GM19455 (cell line): ENCODE measurements around the gene ETS2.
"Not testable (repeated sequence)": the region's sequence is repeated elsewhere in the genome, so short reads cannot be mapped to it uniquely, and the experiment has no call there.

Experiments used
- ATAC-seq: cut with Tn5 transposase; IDR thresholded peaks from one replicate; pipeline ENCODE4 v1.9.1; 2021; ENCODE audit not compliant: unreplicated experiment

ETS2 gene

GRCh38 chr21:38816400-38816977, 10.8 kb downstream of the ETS2 start:
- no peak for ATAC-seq

- no peak for ATAC-seq
These were observed 11.9 kb downstream of the ETS2 start for GRCh38 chr21:38817371-38818324.

- ATAC-seq = no peak
These were observed 12.6 kb downstream of the ETS2 start for GRCh38 chr21:38818325-38818723.

- no peak for ATAC-seq
These were observed 13.5 kb downstream of the ETS2 start for GRCh38 chr21:38819051-38819718.

GRCh38 chr21:38819719-38820159, 14.0 kb downstream of the ETS2 start:
- no peak for ATAC-seq

GRCh38 chr21:38820471-38821239, 14.9 kb downstream of the ETS2 start:
- no peak for ATAC-seq

- ATAC-seq = no peak
These were observed 15.5 kb downstream of the ETS2 start for GRCh38 chr21:38821248-38821647.

GRCh38 chr21:38821959-38822682, 16.4 kb downstream of the ETS2 start:
- ATAC-seq = no peak

- no peak for ATAC-seq
These were observed 17.1 kb downstream of the ETS2 start for GRCh38 chr21:38822778-38823238.

GRCh38 chr21:38823737-38824123, 18.0 kb downstream of the ETS2 start:
- ATAC-seq = no peak

- ATAC-seq = no peak
These were observed 18.5 kb downstream of the ETS2 start for GRCh38 chr21:38824124-38824822.

GRCh38 chr21:38825269-38825668, 19.5 kb downstream of the ETS2 start:
- ATAC-seq = no peak

GRCh38 chr21:38825921-38826320, 20.2 kb downstream of the ETS2 start:
- ATAC-seq = no peak

GRCh38 chr21:38828111-38828510, 22.4 kb downstream of the ETS2 start:
- not testable (repeated sequence) for ATAC-seq

GRCh38 chr21:38830671-38831525, 25.2 kb downstream of the ETS2 start:
- peak; percentile 72 for ATAC-seq

GRCh38 chr21:38831526-38832467, 26.1 kb downstream of the ETS2 start:
- peak; percentile 81 for ATAC-seq

GRCh38 chr21:38832664-38833063, 26.9 kb downstream of the ETS2 start:
- ATAC-seq = no peak

- ATAC-seq = no peak
These were observed 27.4 kb downstream of the ETS2 start for GRCh38 chr21:38833117-38833516.
